A549 (cell line): ENCODE results near the gene ZNF772.
"Not testable (repeated sequence)": the region's sequence is repeated elsewhere in the genome, so short reads cannot be mapped to it uniquely, and the experiment has no call there.

ENCODE experiments used
- EHMT2 ChIP-seq: fragments of 200-600 bp; sonication (generic); IDR thresholded peaks from 2 replicates; pipeline ENCODE4 v1.6.1; 2016; ENCODE audit warnings: antibody characterized with exemption, low read depth, mild to moderate bottlenecking, moderate library complexity
- MAZ ChIP-seq: fragments of 150-350 bp; IDR thresholded peaks from 2 replicates; pipeline ENCODE4 v1.6.1; 2014; ENCODE audit warnings: antibody characterized with exemption, low read depth, low read length, borderline replicate concordance
- TF ChIP-seq, protein P1 (sequence below): fragments of >200 bp; sonication (Bioruptor Twin); formaldehyde crosslinking; IDR thresholded peaks from 3 replicates; pipeline ENCODE4 v1.5.1; 2016

DNA sequence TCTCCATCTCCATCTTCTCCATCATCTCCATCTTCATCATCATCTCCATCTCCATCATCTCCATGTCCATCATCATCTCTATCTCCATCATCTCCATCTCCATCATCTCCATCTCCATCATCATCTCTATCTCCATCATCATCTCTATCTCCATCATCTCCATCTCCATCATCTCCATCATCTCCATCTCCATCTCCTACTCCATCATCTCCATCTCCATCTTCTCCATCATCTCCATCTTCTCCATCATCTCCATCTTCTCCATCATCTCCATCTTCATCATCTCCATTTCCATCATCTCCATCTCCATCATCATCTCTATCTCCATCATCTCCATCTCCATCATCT lies 21.9 kb upstream of the ZNF772 start:
- TF ChIP-seq EHMT2, MAZ: not testable (repeated sequence)
- TF ChIP-seq, protein P1, sequence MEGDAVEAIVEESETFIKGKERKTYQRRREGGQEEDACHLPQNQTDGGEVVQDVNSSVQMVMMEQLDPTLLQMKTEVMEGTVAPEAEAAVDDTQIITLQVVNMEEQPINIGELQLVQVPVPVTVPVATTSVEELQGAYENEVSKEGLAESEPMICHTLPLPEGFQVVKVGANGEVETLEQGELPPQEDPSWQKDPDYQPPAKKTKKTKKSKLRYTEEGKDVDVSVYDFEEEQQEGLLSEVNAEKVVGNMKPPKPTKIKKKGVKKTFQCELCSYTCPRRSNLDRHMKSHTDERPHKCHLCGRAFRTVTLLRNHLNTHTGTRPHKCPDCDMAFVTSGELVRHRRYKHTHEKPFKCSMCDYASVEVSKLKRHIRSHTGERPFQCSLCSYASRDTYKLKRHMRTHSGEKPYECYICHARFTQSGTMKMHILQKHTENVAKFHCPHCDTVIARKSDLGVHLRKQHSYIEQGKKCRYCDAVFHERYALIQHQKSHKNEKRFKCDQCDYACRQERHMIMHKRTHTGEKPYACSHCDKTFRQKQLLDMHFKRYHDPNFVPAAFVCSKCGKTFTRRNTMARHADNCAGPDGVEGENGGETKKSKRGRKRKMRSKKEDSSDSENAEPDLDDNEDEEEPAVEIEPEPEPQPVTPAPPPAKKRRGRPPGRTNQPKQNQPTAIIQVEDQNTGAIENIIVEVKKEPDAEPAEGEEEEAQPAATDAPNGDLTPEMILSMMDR, result not testable (repeated sequence)
